K562 (cell line): ENCODE measurements around the gene MERTK. TPM values are rescaled to one million over a fixed set of nuclear protein-coding genes. Genes with fewer than 3 reads are reported as not detected.

Experiments
- ARID1B ChIP-seq: fragments of 450-650 bp; IDR thresholded peaks from 2 replicates; pipeline ENCODE4 v1.6.1; 2016; ENCODE audit warnings: antibody characterized with exemption, mild to moderate bottlenecking, inconsistent platforms
- EWSR1 ChIP-seq: fragments of 450-650 bp; IDR thresholded peaks from 2 replicates; pipeline ENCODE4 v1.6.1; 2018; ENCODE audit warnings: borderline replicate concordance, mild to moderate bottlenecking, low read depth, moderate library complexity; ENCODE audit not compliant: partially characterized antibody
- FOXK2 ChIP-seq, 2 experiments: fragments of 450-650 bp; IDR thresholded peaks in 1 of 2; conservative IDR thresholded peaks in 1 of 2; 2 replicates each; pipeline ENCODE4 v1.6.1; 2016; ENCODE audit warnings: low read depth in 2 of 2, mild to moderate bottlenecking in 1 of 2
- KAT7 ChIP-seq: sonication (generic); formaldehyde crosslinking; IDR thresholded peaks from 2 replicates; pipeline ENCODE4 v1.8.0; 2022; ENCODE audit warnings: missing genetic modification reagents, mild to moderate bottlenecking, borderline replicate concordance
- LARP7 ChIP-seq: fragments of 450-650 bp; IDR thresholded peaks from 2 replicates; pipeline ENCODE4 v1.6.1; 2016
- NEUROD1 ChIP-seq: fragments of 150-350 bp; IDR thresholded peaks from 2 replicates; pipeline ENCODE4 v1.6.1; 2014; ENCODE audit warnings: borderline replicate concordance, low read length, low read depth; ENCODE audit not compliant: partially characterized antibody
- RREB1 ChIP-seq: fragments of 250-450 bp; sonication (Bioruptor Pico); IDR thresholded peaks from 2 replicates; pipeline ENCODE4 v1.4.0; 2020
- ZBTB12 ChIP-seq: fragments of 250-450 bp; sonication (Bioruptor Pico); IDR thresholded peaks from 2 replicates; pipeline ENCODE4 v1.4.0; 2020
- ZBTB2 ChIP-seq: fragments of 450-650 bp; IDR thresholded peaks from 2 replicates; pipeline ENCODE4 v1.6.1; 2016; ENCODE audit warnings: antibody characterized with exemption
- ZMIZ1 ChIP-seq, 2 experiments: fragments of 150-350 bp in 1 of 2; IDR thresholded peaks; 2 replicates each; pipeline ENCODE4 v1.6.1; 2012 to 2016; ENCODE audit warnings: low read depth in 2 of 2, low read length in 2 of 2, mild to moderate bottlenecking in 1 of 2, moderate library complexity in 1 of 2
- ZNF184 ChIP-seq: sonication (generic); formaldehyde crosslinking; IDR thresholded peaks from 2 replicates; pipeline ENCODE4 v1.5.0; 2020; ENCODE audit warnings: missing genetic modification reagents
- ZNF217 ChIP-seq: sonication (generic); formaldehyde crosslinking; IDR thresholded peaks from 2 replicates; pipeline ENCODE4 v1.8.0; 2022; ENCODE audit warnings: mild to moderate bottlenecking, missing genetic modification reagents
- ZNF324 ChIP-seq: fragments of 250-450 bp; sonication (Bioruptor Pico); IDR thresholded peaks from 2 replicates; pipeline ENCODE4 v1.4.0; 2020; ENCODE audit warnings: mild to moderate bottlenecking
- ZNF764 ChIP-seq: fragments of 250-450 bp; sonication (Bioruptor Pico); IDR thresholded peaks from 2 replicates; pipeline ENCODE4 v1.4.0; 2020; ENCODE audit warnings: low read depth, mild to moderate bottlenecking, moderate library complexity
- ZNF766 ChIP-seq: fragments of 200-800 bp; sonication (Bioruptor generic); conservative IDR thresholded peaks from 2 replicates; pipeline ENCODE4 v1.6.1; 2016; ENCODE audit warnings: missing genetic modification characterization, missing compliant biosample characterization
- polyA plus RNA-seq, 8 experiments: library from polyadenylated mRNA; depleted of rRNA in 4 of 8; stranded (reverse) in 5 of 8; unstranded in 3 of 8; fragments of >200 nt; fragmentation: Nextera tagmentation in 2 of 8; fragmentation: Illumina TruSeq in 1 of 8; extraction: Ambion mirVana in 2 of 8; extraction: Trizol in 1 of 8; gene quantifications; 2 replicates each; pipeline versions ENCODE4 v1.2.1 to v1.2.3, GENCODE V29; 2011 to 2014; ENCODE audit warnings: inconsistent platforms in 1 of 8, missing spikeins in 1 of 8
- total RNA-seq, 7 experiments: library from RNA; depleted of rRNA in 6 of 7; stranded (reverse); fragments of >200 nt in 6 of 7; fragmentation: Illumina TruSeq in 2 of 7; extraction: Trizol in 2 of 7; gene quantifications; 2 replicates each; pipeline versions ENCODE4 v1.2.1 to v1.2.3, GENCODE V29; 2011 to 2021; ENCODE audit warnings: low replicate concordance in 1 of 7

MERTK gene
- total and polyA plus RNA-seq, 9 of the 15 experiments (the other 6 are each of a cell fraction or from before 2014, with no cell fraction given) = 0.23 to 1.6 (median 0.74) TPM

- TF ChIP-seq RREB1 (CRISPR knock-in tag) (no peak), ZNF764 (no peak), EWSR1 (no peak), FOXK2 (conservative IDR thresholded peaks at IDR 0.05 in 1 of 2, IDR thresholded peaks at IDR 0.05 in 1 of 2; ENCODE audit: low read depth in 2 of 2) (0 out of 4 replicates have a peak, but pooled peaks of 1 of the 2 experiments have one; percentile 32), KAT7 (no peak), ZNF766 (CRISPR knock-in tag) (no peak), LARP7 (no peak), ZNF184 (CRISPR knock-in tag) (no peak), ZMIZ1 (IDR thresholded peaks at IDR 0.05; ENCODE audit: low read depth in 2 of 2, low read length in 2 of 2) (no peak), ZBTB12 (CRISPR knock-in tag) (no peak), ZNF324 (CRISPR knock-in tag) (no peak), NEUROD1 (no peak), ZNF217 (CRISPR knock-in tag) (no peak), ARID1B (peak; percentile 86), ZBTB2 (no peak)
Observed at GRCh38 chr2:111973701-111974100, 75.3 kb downstream of the MERTK start (continued).
